Right kidney (tissue), 1 donor: ENCODE data around the gene GALNS.
"Not testable (repeated sequence)": the region's sequence is repeated elsewhere in the genome, so short reads cannot be mapped to it uniquely, and the experiment has no call there.

Experiments
- DNase-seq: peaks from one replicate; pipeline ENCODE4 v3.0.0-alpha.2; 2016

GALNS gene

DNA sequence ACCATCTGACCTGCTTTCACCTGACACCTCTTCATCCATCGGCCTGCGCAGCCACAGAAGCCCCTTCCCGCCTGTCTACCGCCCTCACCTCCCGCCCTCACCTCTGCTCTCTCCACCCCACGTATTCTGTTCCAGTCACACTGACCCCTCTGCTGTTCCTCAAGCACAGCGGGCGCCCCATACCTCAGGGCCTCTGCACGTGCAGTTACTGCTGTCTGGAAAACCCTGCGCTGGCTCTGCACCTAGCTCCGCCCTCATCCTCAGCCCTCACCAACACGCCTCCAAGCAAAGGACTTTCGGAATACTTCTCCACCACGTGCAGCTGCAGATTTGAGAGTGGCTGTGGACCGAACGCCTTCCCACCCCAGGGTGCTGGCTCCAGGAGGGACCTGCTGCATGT lies 34.3 kb upstream of the GALNS start:
- no peak for DNase-seq

DNA sequence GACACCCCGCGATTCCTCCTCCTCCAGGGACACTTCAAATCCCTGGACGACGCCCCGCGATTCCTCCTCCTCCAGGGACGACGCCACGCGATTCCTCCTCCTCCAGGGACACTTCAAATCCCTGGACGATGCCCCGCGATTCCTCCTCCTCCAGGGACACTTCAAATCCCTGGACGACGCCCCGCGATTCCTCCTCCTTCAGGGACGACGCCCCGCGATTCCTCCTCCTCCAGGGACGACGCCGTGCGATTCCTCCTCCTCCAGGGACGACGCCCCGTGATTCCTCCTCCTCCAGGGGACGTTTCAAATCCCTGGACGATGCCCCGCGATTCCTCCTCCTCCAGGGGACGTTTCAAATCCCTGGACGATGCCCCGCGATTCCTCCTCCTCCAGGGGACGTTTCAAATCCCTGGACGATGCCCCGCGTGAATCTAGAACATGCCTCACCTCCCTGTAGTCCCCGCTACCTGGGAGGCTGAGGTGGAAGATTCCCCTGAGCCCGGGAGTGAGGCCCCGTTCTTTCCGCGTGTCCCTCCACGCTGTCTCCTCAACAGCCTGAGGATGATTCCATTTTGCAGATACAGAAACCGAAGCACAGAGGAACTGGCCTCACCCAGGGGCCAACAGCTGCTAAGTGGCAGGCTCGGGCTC lies 33.1 kb upstream of the GALNS start:
- not testable (repeated sequence) for DNase-seq

DNA sequence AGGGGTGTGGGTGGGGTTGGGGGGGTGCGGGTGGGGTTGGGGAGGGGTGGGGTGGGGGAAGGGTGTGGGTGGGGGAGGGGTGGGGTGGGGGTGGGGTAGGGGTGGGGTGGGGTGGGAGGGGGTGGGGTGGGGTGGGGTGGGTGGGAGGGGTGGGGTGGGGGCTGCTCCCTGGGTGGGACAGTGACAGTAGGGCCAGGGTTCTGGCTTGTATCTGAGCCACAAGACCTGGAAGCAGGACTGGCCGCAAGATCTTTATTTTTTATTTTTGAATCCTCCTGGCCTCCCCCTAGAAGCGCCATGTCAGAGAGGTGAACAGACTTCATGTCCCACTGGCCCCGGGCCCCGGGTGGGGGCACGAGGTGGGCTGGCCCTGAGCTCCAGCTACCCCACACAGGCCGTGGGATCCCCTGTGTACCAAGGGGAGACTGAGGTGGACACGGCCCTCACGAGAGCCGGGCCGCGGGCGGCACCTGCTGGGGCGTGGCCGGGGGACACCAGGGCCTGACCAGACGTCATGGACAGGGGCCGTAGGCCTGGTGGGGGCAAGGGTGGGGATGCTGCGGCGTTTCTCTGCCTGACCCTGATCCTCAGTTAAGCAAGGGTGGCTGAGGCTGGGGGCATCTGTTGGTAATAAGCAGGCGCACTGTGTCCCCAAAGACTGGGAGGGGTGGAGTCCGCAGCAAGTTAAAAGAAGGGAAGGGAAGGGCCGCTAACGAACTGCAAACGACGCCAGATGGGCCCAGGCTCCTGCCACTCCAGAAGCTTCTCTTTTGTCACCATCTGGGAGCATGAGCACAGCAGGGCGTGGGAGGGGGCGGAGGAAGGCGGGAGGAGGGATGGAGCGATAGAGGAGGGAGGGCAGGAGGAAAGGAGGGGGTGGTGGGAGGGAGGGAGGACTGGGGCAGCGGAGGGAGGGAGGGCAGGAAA lies 32.0 kb upstream of the GALNS start:
- no peak for DNase-seq

DNA sequence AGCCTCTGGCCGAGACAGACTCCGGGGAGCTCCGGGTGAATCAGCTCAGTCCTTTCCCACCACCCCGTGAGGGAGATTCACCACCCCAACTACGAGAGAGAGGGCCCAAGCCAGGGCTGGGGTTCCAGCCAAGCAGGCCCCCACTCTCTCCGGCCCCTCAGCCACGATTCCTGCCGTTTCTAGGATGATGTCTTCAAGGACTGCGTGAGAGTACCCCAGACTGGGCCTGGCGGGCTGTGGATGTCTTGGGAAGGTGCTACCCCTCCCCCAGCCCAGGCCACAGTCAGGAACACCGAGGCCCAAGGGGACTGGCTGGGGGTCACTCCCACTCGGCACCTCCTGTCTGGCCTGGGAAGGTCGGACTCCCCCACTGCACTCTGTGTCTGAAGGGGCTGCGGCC lies 31.3 kb upstream of the GALNS start:
- DNase-seq = no peak

DNA sequence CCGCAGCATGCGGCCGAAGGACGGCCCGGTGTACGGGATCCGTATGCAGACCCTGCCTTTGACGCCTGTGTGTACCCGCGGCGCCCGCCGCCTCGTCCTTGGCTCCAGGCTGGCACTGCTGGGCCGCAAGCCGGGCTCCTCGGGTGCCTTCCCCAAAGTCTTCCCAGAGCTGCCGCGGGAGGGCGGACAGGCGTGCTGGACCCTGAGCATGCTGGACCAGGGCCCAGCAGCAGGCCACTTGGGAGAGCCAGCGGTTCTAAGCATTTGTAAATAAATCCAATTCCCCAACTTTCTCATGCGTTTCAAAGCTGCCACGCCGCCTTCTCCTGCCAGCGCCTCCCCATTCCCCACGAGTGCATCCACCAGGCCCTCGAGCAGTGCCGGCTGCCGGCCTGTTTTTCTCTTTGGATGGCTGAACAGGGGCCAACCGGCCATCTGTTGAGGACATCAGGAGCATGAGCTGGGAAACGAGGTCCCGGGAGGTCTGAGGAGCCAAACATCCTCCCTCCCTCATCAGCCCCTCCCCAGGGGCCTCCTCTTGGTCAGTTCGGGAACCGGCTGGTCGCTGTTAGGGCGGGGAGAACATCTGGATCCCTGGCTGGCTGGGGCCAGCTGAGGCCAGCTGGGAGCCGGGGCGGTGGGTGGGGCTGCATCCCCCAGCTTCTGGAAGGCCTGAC lies 30.2 kb upstream of the GALNS start:
- DNase-seq = peak; percentile 34

DNA sequence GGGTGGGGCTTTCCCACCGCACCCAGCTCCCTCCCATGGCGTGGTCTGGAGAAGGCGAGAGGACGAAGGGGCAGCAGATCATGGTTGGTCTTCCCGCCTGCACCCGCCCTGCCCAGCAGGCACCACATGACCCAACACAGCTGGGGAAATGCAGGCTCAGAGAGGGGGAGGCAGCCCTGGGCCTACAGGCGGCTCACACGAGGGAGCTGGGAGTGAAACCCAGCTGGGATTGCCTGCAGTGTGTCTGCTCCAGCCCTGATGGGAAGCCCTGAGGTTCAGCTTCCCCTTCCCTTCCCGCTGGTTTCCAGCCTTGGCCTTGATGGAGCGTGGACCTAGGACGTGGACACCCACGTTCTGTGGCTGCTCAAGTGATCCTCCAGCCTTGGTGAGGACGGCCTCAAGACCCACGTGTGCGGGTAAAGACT lies 29.7 kb upstream of the GALNS start:
- DNase-seq = no peak

DNA sequence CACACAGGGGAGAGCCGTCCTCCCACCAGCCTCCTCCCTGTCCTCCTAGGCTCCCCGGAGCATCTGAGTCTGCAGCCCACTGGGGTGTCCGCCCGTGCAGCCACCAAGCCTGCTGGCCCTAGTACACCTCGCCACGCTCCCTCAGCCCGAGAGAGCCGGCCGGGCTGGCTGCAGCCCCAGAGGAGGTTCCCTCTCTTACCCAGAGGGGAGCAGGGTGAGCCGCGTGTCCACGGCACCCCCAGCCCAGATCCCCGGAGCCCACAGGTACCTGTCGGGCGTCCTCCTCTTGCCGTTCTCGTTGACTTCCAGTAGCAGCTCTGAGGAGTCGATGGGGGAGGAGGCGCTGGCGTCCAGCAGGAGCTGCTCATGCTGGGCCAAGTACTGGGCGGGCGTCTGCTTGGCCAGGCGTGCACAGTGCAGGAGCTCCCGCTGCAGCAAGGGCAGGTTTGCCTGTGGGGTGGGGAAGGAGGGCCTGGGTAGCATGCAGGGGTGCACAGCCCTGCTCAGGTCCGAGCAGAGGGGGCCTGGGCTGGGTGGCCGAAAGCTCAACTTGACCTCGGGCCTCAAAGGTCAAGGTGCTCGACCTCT lies 29.0 kb upstream of the GALNS start:
- DNase-seq = no peak

DNA sequence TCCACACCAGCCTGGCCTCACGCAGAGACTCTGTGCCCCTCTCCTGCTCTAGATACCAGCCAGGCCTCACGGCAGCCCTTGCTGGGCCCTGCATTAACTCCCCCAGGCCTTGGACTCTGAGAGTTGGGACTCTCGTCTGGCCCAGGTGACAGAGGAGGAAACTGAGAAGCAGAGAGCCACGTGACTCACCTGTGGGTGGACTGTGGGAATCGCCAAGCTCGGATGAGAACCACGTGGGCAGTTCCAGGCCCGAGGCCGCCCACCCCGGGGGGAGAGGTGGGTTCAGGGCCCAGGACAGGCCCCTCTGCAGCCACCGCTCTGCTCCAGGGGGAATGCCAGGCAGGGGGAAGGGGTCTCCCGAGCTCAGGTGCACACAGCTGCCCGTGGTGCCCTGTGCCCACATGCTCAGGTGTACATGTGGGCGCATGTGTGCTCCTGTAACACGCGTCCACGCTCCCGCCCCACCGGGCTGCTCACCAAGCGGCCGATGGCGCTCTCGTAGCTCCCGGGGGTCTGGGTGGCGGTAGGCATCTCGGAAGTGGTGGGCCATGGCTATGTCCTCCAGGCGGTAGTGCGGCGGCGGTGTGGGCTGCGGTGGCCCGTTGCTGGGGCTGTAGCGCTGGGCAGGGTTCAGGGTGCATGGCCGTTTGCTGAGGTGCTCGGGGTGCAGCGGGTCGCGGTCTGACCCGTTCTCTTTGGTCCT lies 28.0 kb upstream of the GALNS start:
- no peak for DNase-seq

DNA sequence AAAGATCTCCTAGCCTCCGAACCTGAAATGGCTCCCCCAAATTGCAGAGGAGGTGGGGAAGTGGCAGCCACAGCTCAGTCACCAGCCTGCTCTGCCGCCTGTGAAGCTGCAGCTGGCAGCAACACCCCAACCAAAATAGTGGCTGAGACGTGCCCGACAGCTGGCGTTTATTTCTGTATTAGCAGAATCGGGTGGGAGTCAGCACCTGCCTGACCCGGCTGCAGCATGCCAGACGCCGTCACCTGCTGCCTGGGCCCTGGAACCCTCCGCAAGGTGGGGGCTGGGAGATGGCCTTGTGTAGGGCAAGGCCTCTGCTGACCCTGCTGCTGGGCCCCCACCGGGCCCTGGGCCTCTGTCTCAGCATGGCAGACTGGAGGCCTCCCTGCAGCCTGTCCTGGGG lies 27.2 kb upstream of the GALNS start:
- DNase-seq = no peak

DNA sequence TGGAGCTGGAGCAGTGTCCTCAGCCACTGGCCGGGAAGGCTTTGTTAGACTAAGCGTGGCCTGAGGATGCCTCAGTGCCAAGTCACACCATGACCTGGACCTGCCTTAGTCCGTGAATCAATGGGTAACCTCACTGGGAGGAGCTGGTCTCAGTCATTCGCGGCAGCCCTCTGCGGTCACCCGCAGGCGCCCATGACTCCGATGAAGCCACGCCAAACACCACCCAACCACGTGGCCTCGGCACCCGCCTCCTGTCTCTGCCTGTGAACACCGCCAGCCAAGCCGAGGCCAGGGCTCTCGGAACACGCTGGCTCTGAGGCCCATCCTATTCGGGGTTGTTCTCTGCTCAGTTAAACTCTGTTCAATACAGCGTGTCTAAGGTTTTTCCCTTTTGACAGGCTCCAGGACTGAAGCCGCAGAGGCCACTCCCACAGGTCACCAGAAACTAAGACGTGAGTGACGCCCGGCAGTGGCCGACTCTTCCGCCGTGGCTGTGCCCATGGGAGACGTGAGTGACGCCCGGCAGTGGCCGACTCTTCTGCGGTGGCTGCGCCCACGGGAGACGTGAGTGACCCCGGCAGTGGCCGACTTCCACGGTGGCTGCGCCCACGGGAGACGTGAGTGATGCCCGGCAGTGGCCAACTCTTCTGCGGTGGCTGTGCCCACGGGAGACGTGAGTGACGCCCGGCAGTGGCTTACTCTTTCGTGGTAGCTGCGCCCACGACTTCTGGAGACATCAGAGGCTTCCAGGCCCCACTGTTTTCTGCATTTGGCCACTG lies 26.6 kb upstream of the GALNS start:
- DNase-seq = no peak

DNA sequence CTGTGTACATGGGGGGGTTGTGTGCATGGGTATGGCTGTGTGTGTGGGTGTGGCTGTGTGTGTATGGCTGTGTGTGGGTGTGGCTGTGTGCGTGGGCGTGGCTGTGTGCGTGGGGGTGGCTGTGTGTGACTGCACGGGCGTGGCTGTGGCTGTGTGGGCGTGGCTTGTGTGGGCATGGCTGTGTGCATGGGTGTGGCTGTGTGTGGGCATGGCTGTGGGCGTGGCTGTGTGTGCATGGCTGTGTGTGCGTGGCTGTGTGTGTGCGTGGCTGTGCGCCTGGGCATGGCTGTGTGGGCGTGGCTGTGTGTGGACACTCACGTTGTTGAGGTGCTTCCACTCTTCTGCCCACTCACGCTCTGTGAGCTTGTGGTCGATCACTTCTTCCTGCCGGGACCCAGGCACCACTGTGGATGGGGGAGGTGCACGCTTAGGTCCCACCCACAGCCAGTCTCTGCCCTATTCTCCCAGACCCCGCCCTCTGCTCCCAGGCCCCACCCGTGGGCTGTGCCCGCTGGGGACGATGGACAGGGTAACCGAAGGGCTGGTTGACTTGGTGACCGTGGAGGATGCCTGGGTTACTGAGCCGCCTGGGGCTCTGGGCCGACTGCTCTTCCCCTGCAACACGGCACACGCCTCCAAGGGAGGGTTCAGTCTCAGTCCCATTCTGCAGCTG lies 25.7 kb upstream of the GALNS start:
- no peak for DNase-seq

DNA sequence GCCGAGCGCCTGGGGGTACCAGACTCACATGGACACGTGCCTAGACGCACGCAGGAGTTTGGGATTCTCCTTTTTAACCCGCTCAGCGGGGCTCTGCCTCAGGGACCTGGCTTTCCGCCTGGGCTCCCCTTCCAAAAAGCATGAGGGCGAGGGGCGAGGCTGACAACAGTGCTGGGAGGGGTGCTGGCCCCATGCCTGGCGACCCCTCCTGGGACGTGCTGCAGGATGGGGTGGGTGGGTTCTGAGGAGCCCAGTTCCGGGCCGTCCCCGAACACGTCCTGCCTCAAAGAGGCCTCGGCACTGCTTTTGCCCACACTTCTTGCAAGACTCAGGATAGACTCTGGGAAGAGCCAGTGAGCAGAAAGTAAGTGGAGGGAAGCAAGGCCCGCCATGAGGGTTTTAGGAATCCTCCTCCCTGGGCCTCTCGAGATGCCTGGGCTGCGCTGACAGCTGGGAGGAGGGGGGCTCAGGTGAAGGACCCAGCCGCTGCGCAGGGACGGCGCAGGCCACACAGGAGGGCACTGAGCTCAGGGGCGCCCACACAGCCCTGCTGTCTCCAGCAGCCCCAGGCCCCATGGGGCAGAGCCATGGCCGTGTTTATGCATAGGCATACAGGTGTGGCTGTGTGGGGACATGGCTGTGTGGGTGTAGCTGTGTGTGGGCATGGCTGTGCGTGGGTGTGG lies 25.1 kb upstream of the GALNS start:
- no peak for DNase-seq

DNA sequence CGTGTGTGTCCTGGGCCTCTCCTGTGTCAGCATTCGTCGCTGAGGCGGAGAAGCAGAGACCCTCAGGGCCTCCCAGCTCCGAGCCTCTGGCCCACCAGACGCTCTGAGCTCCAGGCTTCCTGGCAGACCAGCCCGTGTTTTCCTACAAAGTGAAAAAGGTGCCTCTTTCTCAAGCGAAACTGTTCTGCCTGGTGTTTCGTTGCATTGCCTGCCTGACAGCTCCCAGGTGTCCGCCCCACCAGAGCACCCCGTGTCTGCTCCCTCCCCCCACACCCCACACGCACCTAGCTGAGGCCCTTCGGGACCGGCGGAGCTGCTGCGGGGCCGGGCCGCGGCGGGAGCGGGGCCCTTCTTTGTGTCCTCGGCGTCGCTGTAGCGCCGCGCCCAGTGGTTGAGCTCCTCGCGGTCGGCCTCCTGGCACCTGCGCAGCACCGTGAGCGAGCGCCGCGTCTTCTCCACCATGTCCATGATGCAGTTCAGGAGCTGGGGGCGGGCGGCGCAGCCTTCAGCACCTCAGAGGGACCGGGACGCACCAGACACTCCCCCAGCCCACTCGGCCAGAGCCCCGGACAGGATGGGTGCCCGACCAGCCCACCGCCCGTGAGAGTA lies 24.4 kb upstream of the GALNS start:
- peak; percentile 52 for DNase-seq

DNA sequence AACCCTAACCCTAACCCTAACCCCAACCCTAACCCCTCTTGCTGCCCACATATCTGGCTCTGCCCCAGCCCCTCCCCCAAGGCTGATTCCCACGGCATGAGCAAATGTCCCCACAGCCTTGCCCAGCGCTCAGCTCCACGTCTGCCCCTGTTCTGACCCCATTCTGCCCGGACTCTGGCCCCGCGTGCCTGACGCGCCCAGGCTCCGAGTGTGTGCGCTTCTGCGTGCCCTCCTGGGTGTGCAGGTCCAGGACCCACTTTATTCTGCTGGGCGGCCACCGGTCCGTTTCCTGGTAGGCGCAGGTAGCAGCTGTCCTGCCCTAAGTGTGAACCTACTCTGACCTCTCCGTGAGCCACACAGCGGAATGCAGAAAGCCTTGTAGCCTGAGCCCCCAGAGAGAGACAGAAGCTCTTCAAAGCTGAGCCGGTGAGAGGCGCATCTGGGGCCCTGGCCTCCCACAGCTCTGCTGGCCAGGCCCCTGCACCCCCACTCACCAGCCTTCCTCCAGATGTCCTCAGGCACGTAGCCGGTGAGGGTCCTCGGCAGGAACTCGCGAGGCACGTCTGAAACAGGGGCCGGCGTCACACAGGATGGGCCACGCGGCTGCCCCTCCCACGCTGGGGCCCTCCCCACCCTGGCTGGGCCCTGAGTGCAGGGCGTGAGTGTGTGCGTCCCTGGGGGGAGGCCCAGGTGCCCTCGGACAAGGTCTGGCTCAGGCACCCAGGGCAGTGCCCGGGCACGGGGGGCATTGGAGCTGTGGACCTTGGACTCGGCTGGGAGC lies 23.7 kb upstream of the GALNS start:
- DNase-seq = peak; percentile 49

DNA sequence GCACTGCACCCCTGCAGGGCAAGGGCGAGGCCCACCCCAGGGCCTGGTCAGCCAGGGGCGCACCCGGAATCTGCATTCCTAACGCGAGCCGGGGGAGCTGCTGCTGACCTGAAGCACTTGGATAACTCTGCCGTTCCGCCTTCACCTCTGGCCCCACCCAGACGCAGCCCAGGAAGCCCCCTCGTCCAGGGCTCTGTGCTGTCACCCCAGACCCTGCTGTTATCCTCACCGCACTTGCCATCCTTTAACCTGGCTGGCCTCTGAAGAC lies 23.0 kb upstream of the GALNS start:
- no peak for DNase-seq

DNA sequence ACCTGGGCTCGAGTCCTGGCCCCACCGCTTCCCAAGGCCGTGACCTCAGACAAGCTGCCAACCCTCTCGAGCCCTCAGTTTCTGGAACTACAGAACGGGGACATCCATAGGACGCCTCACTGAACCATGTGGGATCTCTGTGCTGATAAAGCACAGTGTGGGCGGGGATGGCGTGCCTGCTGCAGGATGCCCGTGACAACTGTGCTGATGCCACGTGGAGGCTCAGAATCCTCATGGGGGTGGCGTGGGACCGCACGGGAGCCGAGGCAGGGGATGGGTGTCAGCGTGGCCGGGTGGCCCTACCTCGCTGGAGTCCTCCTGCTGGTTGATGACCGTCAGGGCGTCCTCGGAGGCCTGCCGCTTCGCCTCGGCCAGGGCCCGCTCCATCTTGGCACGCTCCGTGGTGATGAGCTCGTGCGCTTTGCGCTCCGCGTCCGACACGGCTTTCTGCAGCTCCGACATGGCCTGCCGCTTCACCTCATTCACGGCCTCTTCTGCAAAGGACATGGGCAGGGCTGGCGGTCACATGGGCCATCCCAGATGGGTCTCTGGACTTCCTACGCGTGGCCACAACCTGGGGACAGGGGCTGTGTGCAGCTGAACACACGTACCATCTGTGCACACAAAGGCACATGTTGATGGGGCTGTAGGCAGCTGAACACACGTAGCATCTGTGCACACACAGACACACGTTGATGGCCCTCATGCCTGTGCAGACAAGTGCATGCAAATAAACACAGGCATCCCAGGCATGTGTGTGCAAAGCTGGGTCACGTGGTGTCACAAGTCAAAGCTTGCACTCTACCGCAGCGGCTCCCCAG lies 22.4 kb upstream of the GALNS start:
- DNase-seq = no peak

DNA sequence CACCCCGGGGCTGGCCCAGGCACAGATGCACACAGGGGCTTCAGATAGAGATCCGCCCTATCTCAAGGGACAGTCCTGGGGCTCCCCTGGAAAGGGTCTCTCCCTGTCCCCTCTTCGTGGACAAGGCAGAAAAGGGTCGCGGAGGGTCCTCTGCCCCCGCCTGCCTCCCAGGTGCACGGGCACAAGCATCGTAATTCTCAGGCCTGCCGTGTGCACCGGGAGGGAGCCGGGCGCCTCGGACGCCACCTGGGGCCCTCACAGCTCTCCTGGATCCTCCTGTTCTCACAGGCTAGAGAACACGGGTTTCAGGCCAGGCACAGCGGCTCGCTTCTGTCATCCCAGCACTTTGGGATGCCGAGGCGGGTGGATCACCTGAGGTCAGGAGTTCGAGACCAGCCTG lies 21.6 kb upstream of the GALNS start:
- DNase-seq = no peak

DNA sequence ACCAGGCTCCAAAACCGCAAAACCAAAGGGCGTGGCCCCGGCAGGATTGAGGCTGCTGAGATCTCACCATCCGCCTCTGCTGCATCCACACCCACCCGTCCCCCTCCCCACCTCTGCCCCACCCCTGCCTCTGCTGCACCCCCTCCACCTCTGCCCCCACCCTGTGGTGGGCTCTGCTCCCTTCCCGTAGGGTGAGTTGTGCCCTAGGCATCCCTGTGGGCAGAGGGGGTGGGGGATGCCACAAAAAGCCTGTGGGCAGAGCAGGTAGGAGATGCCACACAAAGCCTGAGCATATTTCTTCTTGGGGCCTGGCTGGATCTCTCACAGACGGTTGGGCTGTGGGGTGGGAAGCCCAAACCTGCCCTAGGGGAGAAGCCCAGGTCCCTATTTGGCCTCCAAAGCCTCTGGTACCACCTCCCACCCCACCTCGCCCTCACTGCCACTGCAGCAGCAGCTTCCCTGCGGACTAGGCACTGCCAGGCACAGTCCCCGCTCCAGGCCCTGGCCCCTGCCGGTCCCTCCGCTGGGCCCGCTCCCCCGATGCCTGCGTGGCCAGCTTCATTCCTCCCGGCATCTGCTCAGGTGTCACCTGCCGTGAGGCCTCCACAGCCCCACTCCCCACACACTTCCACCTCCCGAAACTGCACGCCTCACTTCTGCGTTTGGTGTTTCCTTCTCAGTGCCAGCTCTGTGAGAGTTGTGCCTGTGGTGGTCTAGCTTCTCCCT lies 21.0 kb upstream of the GALNS start:
- DNase-seq = no peak
